ENCODE measurements around the gene DSCAM.

DNA sequence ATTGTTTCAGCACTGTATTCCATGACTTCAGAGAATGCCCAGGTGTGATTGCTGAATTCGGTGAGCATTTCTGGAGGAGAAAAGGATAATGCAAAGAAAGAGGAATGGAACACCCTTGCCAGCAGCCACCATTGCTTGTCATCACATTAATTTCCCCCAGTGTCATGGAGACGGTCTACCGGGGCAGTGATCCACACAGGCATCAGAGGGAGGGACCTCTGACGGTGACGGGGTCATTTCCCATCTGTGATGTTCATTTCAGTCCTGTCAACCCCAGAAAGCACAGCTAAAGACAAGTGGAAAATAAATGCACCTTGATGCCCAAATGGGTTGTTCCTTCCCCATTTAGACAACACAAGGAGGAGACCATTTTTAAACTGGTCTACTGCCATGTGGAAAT, 603.3 kb downstream of the DSCAM start:
- no peak for TF ChIP-seq EZH2 (IDR thresholded peaks at IDR 0.05; ENCODE audit: insufficient read depth, poor library complexity, severe bottlenecking)
- no peak for TF ChIP-seq EZH2phosphoT487 (IDR thresholded peaks at IDR 0.05; ENCODE audit: insufficient read depth, low read depth)
